ENCODE data around the gene GLT8D1. TPM values are rescaled to one million over a fixed set of nuclear protein-coding genes. Genes with fewer than 3 reads are reported as not detected.

The GLT8D1 gene
- polyA plus RNA-seq, 4 donors: 113 to 181 (median 138) TPM

DNA sequence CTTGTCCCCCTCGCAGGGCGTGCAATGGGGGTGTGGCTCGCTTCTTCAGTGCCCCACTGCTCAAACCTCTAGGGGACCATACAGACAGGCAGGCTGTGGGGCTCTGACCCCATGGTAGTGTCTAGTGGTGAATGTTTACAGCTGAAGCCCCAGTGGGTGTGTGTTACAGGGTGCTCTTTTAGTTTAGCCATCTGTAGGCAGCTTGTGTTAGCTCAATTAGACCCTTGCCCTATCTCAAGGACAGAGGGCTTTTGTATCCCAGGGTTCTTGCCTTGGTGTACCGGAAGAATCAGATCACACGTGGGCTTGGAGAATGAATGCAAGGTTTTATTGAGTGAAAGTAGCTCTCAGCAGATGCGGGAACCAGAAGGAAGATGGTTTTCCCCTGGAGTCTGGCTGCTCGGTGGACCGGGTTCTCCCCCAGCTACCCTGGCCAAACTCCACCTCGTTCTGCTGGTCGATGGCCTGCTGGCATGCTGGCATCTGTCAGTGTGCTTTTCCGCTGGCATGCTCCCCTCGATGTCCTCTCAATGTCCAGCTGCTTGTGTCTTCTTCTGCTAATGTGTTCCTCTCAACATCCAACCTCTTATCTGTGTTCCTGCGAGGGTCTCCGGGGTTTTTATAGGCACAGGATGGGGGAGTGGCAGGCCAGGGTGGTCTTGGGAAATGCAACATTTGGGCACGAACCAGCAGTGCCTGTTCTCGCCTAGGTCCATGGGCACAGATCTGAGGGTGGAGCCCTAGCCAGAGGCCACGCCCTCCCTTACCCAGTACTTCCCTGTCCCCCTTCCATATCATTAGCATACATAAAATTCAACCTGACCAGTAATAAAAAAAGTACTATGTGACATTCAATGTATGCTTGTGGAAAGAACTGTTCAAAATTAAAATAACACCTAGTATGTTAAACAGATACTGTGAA lies 7.0 kb upstream of the GLT8D1 start:
- DNase-seq (ENCODE audit: low read depth in 4 of 4, low spot score in 3 of 4): no peak

DNA sequence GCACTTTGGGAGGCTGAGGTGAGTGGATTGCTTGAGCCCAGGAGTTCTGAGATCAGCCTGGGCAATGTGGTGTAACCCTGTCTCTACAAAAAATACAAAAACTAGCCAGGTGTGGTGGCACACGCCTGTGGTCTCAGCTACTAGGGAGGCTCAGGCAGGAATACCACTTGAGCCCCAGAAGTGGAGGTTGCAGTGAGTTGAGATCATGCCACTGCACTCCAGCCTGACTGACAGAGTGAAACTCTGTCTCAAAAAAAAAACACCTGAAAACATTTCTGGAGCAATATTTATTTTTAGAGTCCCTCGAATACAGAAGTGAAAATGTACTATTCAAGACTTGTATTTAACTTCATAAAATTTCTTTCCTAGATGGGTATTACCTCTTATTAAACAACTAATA lies 4.9 kb upstream of the GLT8D1 start:
- DNase-seq (ENCODE audit: low read depth in 4 of 4, low spot score in 3 of 4): no peak

DNA sequence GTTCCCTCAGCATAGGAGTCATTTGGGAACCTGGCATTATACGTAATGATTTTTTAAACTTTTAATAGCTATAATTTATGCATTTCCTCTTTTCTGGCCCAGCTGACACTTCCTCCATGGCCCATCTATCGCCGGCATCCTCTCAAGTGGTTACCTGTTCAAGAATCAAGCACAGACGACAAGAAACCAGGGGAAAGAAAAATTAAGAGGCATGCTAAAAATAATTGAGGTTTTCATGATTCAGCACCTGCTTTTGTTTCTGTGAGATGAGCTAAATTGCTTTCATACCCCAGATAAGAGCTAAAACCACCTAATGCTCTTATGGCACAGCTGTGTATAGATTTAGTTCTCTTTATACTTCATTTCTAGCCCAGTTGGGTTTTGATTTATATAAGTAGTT lies 2.0 kb upstream of the GLT8D1 start:
- DNase-seq (ENCODE audit: low read depth in 4 of 4, low spot score in 3 of 4): no peak

DNA sequence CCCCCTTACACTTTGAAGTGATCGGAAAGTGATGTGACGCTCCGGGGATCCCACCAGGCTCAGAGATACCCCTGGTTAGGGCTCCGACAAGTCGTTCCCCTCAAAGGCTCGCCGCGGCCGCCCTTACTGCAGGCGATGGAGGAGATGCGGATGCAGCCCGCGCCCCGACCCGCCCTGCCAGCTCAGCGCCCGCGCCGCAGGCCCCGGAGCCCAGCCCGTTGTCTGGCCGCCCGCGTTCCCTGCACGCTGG lies 228 bp downstream of the GLT8D1 start:
- DNase-seq (ENCODE audit: low read depth in 4 of 4, low spot score in 3 of 4): no peak

DNA sequence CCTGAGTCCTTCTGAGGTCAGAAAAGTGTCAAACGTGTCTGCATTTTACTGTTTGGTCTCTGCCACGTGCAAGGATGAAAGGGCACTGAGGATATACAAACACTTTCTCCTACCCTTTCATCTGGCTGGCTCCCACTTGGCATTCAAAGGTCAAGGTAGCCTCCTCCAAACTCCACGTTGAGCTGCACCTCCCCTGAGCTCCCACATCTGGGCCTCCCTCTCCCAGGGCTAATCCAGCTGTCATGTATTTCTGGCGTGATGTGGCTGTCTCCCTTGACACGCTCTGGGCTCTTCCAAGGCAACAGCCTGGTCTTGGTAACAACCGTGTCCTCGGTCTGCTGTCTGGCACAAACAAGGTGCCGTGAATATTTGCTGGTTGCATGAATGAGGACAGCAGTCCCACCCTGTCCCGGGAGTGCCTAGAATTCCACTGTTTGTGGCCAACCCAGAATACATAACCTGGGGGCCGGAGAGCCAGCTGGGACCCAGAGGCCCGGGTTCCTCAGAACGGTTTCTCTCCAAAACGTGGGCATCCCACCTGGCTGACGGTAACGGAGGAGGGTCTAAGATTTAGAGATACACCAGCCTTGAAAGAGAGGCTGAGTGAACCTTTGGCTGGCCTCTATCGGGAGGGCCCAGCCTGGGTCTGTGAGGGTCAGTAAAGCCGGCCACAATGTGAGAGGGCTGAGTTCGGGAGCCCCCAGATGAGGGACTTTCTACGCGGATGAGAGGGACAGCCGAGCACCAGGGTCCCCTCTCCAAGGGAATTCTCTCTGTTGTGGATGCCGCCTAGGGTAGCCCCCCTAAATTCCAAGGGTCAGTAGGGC lies 767 bp downstream of the GLT8D1 start:
- DNase-seq (ENCODE audit: low read depth in 4 of 4, low spot score in 3 of 4): no peak

DNA sequence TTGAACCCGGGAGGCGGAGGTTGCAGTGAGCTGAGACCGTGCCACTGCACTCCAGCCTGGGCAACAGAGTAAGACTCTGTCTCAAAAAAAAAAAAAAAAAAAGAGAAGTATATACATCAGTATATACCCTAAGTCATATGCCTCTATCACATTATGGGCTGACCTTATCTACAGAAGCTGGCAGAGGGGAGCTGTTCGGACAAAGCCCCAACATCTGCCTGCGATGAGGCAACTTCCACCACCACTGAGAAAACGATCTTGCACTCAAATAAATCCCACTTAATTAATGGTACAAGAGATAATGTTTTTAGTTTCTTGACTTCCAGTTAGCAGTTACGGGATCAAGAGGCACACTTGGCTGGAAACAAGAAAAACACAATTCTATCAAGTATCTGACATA lies 2.2 kb downstream of the GLT8D1 start:
- no peak for DNase-seq (ENCODE audit: low read depth in 4 of 4, low spot score in 3 of 4)

DNA sequence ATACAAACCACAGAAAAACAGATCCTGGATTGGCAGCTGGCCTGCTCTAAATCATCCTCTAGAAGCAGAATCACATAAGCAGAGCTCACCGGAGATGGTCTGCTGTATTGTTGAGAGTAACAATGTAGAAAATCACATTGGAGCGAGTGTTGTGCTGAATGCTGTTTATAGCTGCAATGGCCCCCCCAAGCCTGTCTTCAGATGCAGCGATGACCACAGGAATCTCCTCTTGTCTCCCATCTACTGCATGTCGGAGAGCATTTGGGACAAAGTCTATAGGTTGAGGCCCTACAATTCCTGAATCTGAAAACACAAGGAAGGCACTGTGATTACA lies 8.0 kb downstream of the GLT8D1 start:
- DNase-seq (ENCODE audit: low read depth in 4 of 4, low spot score in 3 of 4): no peak

DNA sequence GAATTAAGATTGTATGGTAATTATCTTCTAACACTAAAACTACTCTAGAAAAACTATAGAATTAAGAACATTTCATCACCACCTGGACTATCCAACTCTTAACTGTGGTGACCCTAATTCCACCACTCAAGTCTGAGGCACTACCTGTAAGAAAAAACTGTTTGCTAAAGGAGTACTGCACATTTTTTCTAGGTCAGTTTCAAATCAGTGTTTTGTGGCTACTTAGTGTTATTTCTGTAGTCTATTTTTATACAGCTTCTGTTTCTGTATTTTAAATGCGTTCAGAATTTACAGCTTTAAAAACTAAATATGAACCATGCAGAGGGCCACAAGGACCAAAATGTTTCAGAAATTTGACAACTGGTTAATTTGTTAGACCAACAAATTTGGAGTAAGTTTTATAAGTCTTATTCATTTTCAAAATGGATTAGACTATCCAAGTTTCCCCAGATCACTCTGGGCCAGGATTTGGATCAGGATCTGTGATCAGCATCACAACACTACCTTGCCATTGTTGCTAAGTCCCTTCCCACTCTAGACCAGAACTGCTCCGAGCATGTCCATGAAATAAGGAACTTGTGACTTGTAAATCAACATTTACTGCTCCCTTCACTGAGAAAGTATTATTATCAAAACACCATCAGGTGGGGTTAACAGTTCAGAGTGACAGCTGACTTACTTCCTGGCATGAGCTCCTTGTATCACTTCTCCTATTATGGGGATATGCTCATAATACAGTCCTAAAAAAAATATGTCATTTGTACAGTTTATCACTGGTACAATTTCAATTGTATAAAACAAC lies 8.6 kb downstream of the GLT8D1 start:
- DNase-seq (ENCODE audit: low read depth in 4 of 4, low spot score in 3 of 4): no peak

DNA sequence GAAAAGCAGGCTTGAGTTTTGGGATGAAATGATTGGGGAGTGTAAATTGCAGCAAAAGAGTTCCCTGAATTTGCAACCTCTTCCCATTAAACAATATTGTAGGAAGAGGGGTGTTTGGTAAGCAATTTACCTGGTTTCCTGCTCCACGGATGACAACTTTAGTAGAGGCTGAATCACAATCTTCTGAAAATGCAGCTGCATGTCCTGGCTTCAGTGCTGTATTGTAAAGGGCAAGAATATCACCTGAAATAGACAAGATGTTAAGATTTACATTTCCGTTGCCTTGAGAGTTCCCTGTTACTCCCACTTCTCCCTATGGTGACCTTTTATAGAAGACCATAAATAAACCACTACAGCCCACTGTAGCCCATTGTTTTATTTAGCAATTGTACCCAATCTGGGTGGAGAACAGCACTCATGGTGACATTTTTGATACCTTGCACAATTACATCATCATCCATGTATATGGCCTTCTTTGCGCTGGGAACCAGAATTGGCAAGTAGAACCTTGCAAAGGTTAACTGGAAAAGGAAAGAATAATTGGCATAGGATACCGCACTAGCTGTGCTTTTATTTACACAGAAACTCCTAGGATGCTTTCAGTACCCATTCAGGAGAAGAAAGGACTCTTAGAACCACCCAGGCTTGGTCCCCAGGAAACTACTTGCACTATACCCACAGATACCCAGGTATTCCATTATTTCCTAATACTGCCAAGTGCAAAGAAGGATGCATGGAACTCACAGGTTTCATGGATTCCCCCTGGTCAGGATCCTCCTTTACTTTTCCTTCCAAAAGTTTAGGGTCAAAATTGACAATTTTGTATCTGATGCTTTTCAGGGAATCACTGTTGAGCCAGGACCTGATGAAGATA lies 9.6 kb downstream of the GLT8D1 start:
- DNase-seq (ENCODE audit: low read depth in 4 of 4, low spot score in 3 of 4): no peak

DNA sequence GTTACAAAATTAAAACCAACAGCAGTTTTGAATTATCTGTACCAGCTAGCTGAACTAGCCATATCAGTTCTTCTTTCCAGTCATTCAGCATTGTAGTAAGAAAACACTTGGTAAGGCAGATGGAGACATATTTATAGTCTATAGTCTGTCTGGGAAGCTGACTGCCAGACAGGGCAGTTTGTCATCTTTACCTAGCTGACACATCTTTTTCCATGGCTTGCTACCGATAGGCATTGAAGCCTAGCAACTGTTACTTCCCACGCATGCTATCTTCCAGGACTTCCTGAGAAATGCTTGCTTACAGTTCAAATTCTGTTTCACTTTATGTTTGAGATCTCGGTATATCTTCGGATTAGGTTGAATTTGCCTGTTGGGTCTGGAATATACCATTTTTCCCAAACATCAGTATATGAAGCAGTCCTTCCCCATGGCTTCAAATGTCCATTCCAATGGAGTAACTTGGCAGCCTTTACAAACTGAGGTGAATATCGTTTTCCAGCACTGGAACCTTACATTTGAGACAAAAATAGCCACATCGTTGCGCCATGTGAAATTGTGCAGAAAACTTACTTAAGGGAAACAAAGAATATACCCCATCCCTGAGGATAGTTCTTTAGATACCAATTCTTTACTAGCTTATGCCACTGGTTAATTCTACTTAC lies 10.9 kb downstream of the GLT8D1 start:
- no peak for DNase-seq (ENCODE audit: low read depth in 4 of 4, low spot score in 3 of 4)

DNA sequence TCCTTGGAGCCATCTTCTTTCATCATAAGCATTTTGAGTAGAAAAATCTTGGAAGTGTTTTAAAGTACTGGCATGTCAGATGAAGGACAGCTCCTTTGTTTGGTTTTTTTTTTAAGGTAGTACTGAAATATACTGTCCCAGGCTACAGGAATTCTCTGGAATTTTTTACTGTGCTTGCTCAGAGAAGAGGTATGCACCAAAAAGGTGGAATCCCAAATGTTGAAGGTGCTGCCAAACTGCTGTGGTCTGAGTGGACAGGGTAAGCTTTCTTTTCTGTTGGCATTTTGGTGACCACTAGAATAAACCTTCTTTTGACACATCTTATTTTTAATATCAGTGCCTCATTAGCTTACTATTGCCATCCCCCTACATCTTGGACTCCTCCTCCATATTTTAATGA lies 12.5 kb downstream of the GLT8D1 start:
- DNase-seq (ENCODE audit: low read depth in 4 of 4, low spot score in 3 of 4): no peak

DNA sequence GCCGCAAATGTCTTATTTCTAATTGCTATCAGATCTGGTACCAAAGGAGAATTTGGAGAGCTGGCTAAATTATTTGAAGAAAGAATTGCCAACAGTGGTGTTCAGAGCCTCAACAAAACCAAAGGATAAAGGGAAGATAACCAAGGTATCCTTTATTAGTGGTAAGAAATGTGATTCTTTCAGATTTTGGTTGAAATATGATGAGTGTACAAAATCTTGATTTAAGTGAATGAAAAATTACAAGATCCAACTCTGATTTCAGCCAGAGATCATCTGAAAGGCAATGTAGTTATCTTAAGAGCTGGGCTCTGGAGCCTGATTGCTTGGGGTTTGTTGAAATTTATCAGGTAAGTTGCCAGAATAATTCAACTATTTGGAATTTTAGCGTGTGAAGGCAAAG lies 15.0 kb downstream of the GLT8D1 start:
- no peak for DNase-seq (ENCODE audit: low read depth in 4 of 4, low spot score in 3 of 4)

DNA sequence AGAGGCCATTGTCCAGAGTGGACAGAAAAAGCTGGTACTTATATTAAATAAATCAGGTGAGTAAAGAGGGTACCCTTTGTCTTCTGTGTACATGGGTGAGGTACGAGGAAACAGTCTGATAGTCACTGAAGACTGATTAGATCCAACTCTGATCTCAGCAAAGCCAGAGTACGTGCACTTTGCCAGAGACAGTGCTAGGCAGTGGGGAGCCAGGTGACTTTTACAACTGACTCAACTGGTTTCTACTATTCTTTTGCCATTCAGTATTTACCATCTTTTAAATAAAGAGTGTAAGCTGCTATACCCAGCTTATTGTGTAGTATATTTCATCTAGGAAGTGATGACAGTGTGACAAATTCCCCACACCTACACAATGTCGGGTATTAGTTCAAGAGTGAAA lies 16.4 kb downstream of the GLT8D1 start:
- no peak for DNase-seq (ENCODE audit: low read depth in 4 of 4, low spot score in 3 of 4)

DNA sequence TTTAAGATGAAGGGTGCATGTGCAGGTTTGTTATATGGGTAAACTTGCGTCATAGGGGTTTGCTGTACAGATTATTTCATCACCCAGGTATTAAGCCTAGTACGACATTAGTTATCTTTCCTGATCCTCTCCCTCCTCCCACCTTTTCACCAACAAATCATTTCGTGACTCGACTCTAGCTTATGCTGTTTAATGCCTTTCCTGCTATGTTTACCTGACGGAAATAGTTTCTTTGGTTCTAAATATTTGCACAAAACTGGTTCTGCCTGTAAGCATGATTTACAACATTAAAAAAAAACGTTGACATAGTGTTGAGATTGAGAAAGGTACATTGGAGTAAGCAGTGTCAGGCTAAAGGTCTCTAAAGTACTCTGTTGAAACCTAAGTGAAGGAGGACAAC lies 17.3 kb downstream of the GLT8D1 start:
- no peak for DNase-seq (ENCODE audit: low read depth in 4 of 4, low spot score in 3 of 4)

DNA sequence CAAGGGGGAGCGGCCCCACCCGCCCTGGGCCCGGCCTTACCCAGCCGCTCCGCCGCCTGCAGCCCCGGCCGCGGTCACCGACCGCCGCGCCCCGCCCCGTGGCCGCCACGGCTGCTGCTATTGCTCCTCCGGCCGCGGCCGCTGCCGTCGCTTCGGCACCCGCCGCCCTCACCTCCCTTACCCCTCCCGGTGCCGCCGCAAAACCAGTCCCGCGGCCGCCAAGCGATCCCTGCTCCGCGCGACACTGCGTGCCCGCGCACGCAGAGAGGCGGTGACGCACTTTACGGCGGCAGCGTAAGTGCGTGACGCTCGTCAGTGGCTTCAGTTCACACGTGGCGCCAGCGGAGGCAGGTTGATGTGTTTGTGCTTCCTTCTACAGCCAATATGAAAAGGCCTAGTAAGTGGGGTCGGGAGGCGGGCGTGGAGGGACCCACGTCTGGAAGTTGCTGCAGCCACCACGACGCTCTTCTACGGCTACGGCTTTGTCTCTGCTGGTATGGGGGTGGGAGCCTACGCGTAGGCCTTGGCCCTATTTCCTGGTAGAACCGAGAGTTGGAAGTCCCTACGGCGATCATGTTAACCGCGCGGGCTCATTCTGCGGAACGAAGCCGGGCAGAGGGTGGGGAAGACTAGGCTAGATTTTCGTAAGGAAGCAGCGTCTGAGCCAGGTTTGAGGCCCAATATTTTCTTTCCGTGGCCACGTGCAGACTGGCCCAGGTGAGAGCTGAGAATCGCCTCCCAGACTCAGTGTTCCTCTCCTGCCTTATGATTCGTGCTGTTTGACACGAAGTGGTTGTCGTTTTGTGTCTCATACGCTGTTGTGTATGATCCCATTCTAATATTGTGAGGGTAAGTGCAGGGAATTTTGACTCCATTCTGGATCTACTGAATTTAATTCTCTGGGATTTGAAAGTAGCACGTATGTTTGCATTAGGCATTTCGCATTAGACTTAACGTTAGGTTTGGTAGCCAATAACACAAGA lies 19.6 kb downstream of the GLT8D1 start, which contains the start of the genes GNL3 and PBRM1:
Gene GNL3 (plus strand): TSS at position 324 of the 983 bp plus-strand sequence. CDS start 61 bp downstream, at position 385.
Gene PBRM1 (minus strand): TSS at position 205 of the 983 bp plus-strand sequence.
- peak; percentile 84 to 92 (median 90) for DNase-seq (ENCODE audit: low read depth in 4 of 4, low spot score in 3 of 4)

DNA sequence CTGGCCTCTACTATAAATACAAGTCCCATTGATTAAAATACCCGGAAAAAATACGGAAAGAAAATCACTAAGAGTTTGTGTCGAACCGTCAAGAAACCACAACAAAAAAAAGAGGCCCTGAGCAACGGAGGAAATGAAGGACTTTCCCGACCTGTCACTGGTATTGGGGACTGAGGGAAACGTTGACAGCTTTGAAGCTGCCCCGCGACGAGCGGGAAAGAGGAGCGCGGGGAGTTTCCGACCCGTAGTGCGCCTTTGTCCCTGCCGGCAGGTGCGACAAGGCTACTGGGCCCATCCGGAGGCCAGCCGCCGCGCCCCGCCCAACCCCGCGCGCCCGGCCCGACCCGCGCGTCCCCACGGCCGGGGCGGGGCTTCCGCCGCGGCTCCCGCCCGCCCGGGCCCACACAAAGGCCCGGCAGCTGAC lies 20.3 kb downstream of the GLT8D1 start:
- DNase-seq (ENCODE audit: low read depth in 4 of 4, low spot score in 3 of 4): peak in 2 of 4 donors; percentile 41 to 48

DNA sequence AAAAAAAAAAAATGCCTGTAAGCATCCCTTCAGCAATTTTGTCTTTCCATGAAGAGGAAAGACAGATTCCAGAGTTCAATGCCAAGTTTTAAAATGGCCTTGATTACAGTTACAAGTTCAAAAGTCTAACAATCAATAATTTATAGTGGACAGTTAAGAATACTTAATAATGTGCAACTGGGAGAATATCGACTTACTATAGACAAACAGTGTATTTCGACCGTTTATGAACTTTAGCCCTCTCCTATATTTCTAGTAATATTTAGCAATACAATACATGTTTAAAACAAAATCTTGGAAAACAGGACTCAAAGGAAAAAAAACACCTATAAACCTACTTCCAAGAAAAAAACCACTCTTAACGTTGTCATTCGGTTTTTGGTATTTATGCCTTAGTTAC lies 21.4 kb downstream of the GLT8D1 start:
- DNase-seq (ENCODE audit: low read depth in 4 of 4, low spot score in 3 of 4): no peak

DNA sequence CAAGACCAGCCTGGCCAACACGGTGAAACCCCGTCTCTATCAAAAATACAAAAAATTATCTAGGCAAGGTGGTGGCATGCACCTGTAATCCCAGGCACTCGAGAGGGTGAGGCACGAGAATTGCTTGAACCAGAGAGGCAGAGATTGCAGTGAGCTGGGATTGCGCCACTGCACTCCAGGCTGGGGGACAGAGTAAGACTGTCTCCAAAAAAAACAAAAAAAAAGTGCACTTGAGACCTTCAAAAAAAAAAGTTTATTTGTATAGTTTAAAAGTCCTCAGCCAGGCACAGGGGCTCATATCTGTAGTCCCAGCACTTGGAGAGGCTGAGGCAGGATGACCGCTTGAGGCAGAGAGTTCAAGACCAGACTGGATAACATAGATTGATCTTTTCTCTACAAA lies 22.0 kb downstream of the GLT8D1 start:
- no peak for DNase-seq (ENCODE audit: low read depth in 4 of 4, low spot score in 3 of 4)
